ENCODE data around the gene AQP1. TPM values are rescaled to one million over a fixed set of nuclear protein-coding genes. Genes with fewer than 3 reads are reported as not detected.

Gene AQP1
- total and polyA plus RNA-seq, 3 donors from 2014 or later: 15.2 to 55.8 (median 28.1) TPM

GRCh38 chr7:30865076-30865475, 46.6 kb upstream of the AQP1 start:
- WGBS, 2 donors: 90 to 96% methylated on average over 3 to 4 of the region's 4 CpGs
- Histone ChIP-seq H3K27me3 (no peaks in the 10 kb centered on the region), H3K36me3 (ENCODE audit: low read depth, missing control alignments) (no peaks in the 10 kb centered on the region), H3K9me3 (no peaks in the 10 kb centered on the region), H3K4me3 (no peak overlapping the region), H3K27ac (no peak overlapping the region), H3K4me1 (peaks cover 22% of the 10 kb centered on the region)
- intact Hi-C loops (cut with DNase I; ENCODE audit: low total_unique reads): no loop called here
- no peak for DNase-seq
- no peak for TF ChIP-seq POLR2A (IDR thresholded peaks at IDR 0.05)
- TF ChIP-seq, protein P1, sequence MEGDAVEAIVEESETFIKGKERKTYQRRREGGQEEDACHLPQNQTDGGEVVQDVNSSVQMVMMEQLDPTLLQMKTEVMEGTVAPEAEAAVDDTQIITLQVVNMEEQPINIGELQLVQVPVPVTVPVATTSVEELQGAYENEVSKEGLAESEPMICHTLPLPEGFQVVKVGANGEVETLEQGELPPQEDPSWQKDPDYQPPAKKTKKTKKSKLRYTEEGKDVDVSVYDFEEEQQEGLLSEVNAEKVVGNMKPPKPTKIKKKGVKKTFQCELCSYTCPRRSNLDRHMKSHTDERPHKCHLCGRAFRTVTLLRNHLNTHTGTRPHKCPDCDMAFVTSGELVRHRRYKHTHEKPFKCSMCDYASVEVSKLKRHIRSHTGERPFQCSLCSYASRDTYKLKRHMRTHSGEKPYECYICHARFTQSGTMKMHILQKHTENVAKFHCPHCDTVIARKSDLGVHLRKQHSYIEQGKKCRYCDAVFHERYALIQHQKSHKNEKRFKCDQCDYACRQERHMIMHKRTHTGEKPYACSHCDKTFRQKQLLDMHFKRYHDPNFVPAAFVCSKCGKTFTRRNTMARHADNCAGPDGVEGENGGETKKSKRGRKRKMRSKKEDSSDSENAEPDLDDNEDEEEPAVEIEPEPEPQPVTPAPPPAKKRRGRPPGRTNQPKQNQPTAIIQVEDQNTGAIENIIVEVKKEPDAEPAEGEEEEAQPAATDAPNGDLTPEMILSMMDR (IDR thresholded peaks at IDR 0.05): no peak

- H3K27me3 ChIP-seq: no peaks in the 10 kb centered on the region
- H3K27ac ChIP-seq: no peak overlapping the region
- no peaks in the 10 kb centered on the region for H3K9me3 ChIP-seq
- no peak for DNase-seq
- H3K4me3 ChIP-seq: no peak overlapping the region
- TF ChIP-seq, protein P1 (IDR thresholded peaks at IDR 0.05): no peak
- no peak for TF ChIP-seq POLR2A (IDR thresholded peaks at IDR 0.05)
- 98% methylated on average over 4 of the region's 4 CpGs; no CpG with 5 or more reads in 1 of the 2 donors for WGBS, 2 donors
- intact Hi-C loops (cut with DNase I; ENCODE audit: low total_unique reads): no loop called here
- H3K4me1 ChIP-seq: peaks cover 22% of the 10 kb centered on the region
- H3K36me3 ChIP-seq (ENCODE audit: low read depth, missing control alignments): no peaks in the 10 kb centered on the region
Measured at GRCh38 chr7:30865821-30866220, 45.8 kb upstream of the AQP1 start.

- no peaks in the 10 kb centered on the region for H3K36me3 ChIP-seq (ENCODE audit: low read depth, missing control alignments)
- H3K27ac ChIP-seq: no peak overlapping the region
- 82 to 88% methylated on average over 7 of the region's 7 CpGs for WGBS, 2 donors
- no peak for DNase-seq
- intact Hi-C loops (cut with DNase I; ENCODE audit: low total_unique reads): no loop called here
- H3K4me3 ChIP-seq: no peak overlapping the region
- no peak for TF ChIP-seq POLR2A (IDR thresholded peaks at IDR 0.05)
- TF ChIP-seq, protein P1 (IDR thresholded peaks at IDR 0.05): no peak
- H3K4me1 ChIP-seq: peaks cover 13% of the 10 kb centered on the region
- no peaks in the 10 kb centered on the region for H3K27me3 ChIP-seq
- H3K9me3 ChIP-seq: no peaks in the 10 kb centered on the region
Measured at GRCh38 chr7:30866939-30867338, 44.7 kb upstream of the AQP1 start.

DNA sequence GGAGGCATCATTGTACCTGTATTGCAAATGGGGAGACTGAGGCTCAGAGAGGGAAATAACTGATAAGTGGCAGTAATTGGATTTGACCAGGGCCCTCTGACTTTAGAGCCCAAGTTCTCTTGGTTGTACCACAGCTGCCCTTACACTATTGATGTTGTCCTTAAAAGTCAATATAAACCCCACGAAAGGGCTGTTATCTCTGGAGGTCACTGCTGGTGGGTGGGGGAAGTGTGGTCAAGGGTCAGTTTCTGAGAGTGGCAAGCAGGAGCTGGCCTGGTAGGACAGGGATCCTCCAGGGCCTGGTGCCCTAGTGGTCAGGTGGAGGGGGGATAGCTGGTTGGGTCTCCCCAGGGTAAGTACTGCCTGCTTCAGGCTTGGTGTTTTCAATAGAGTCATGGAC, 44.2 kb upstream of the AQP1 start:
- H3K4me1 ChIP-seq: peaks cover 8% of the 10 kb centered on the region
- DNase-seq: no peak
- WGBS, 2 donors: 75 to 95% methylated on average over 1 of the region's 1 CpG
- TF ChIP-seq, protein P1 (IDR thresholded peaks at IDR 0.05): no peak
- TF ChIP-seq POLR2A (IDR thresholded peaks at IDR 0.05): no peak
- intact Hi-C loops (cut with DNase I; ENCODE audit: low total_unique reads): no loop called here
- H3K27me3 ChIP-seq: no peaks in the 10 kb centered on the region
- no peaks in the 10 kb centered on the region for H3K36me3 ChIP-seq (ENCODE audit: low read depth, missing control alignments)
- H3K27ac ChIP-seq: no peak overlapping the region
- H3K9me3 ChIP-seq: no peaks in the 10 kb centered on the region
- H3K4me3 ChIP-seq: no peak overlapping the region

- DNase-seq: no peak
- intact Hi-C loops (cut with DNase I; ENCODE audit: low total_unique reads): no loop called here
- WGBS, 2 donors: 82 to 87% methylated on average over 13 of the region's 13 CpGs
Measured at GRCh38 chr7:30869794-30870611, 41.6 kb upstream of the AQP1 start.

More at GRCh38 chr7:30869794-30870611, 41.6 kb upstream of the AQP1 start:
- Histone ChIP-seq H3K36me3 (ENCODE audit: low read depth, missing control alignments) (no peaks in the 10 kb centered on the region), H3K27me3 (no peaks in the 10 kb centered on the region), H3K9me3 (no peaks in the 10 kb centered on the region), H3K4me3 (no peak overlapping the region), H3K27ac (no peak overlapping the region), H3K4me1 (no peaks in the 10 kb centered on the region)
- no peak for TF ChIP-seq POLR2A (IDR thresholded peaks at IDR 0.05)
- TF ChIP-seq, protein P1 (IDR thresholded peaks at IDR 0.05): no peak

All from testis (tissue), 3 donors.